Measurements from ENCODE around the gene DLG2. TPM values are rescaled to one million over a fixed set of nuclear protein-coding genes. Genes with fewer than 3 reads are reported as not detected.

DLG2 gene
- total RNA-seq, 4 donors from 2014 or later = 7.3 to 14.1 (median 11.1) TPM

GRCh38 chr11:83809274-83809673, 1817.9 kb downstream of the DLG2 start:
- Histone ChIP-seq H3K4me3 (no peak overlapping the region), H3K27ac (replicated peaks in 1 of 4) (no peak overlapping the region), H3K36me3 (no peaks in the 10 kb centered on the region), H3K27me3 (no peaks in the 10 kb centered on the region), H3K4me1 (no peaks in the 10 kb centered on the region), H3K9me3 (no peaks in the 10 kb centered on the region)
- no peak for DNase-seq (ENCODE audit: extremely low spot score)
- TF ChIP-seq CTCF (IDR thresholded peaks at IDR 0.05) = no peak
- TF ChIP-seq EP300 (IDR thresholded peaks at IDR 0.05) = no peak
- TF ChIP-seq POLR2AphosphoS5 (IDR thresholded peaks at IDR 0.05) = no peak
- no peak for TF ChIP-seq POLR2A (IDR thresholded peaks at IDR 0.05; ENCODE audit: low read depth)
- intact Hi-C loops (cut with DNase I) = no loop called here

- H3K4me3 ChIP-seq = no peak overlapping the region
- TF ChIP-seq POLR2AphosphoS5 (IDR thresholded peaks at IDR 0.05) (no peak), EP300 (IDR thresholded peaks at IDR 0.05) (no peak), CTCF (IDR thresholded peaks at IDR 0.05) (no peak)
- H3K9me3 ChIP-seq = no peaks in the 10 kb centered on the region
- no peak overlapping the region for H3K27ac ChIP-seq (replicated peaks in 1 of 4)
- H3K27me3 ChIP-seq = no peaks in the 10 kb centered on the region
- intact Hi-C loops (cut with DNase I) = no loop called here
- no peak for DNase-seq (ENCODE audit: extremely low spot score)
- 93% methylated on average over 1 of the region's 1 CpG for WGBS
- no peaks in the 10 kb centered on the region for H3K4me1 ChIP-seq
- no peaks in the 10 kb centered on the region for H3K36me3 ChIP-seq
Measured at GRCh38 chr11:83801799-83802198, 1825.3 kb downstream of the DLG2 start.

- Histone ChIP-seq H3K36me3 (no peaks in the 10 kb centered on the region), H3K27ac (replicated peaks in 1 of 4) (no peak overlapping the region), H3K4me3 (no peak overlapping the region), H3K27me3 (no peaks in the 10 kb centered on the region), H3K4me1 (no peaks in the 10 kb centered on the region), H3K9me3 (no peaks in the 10 kb centered on the region)
- intact Hi-C loops (cut with DNase I) = no loop called here
- no peak for DNase-seq (ENCODE audit: extremely low spot score)
- TF ChIP-seq EP300 (IDR thresholded peaks at IDR 0.05) (no peak), POLR2A (IDR thresholded peaks at IDR 0.05; ENCODE audit: low read depth) (no peak), POLR2AphosphoS5 (IDR thresholded peaks at IDR 0.05) (no peak), CTCF (IDR thresholded peaks at IDR 0.05) (no peak)
- 78% methylated on average over 2 of the region's 2 CpGs for WGBS
Measured at GRCh38 chr11:83793310-83793709, 1833.8 kb downstream of the DLG2 start.

GRCh38 chr11:83791557-83791956, 1835.6 kb downstream of the DLG2 start:
- TF ChIP-seq POLR2AphosphoS5 (IDR thresholded peaks at IDR 0.05) = no peak
- no peak for TF ChIP-seq CTCF (IDR thresholded peaks at IDR 0.05)
- no peak for TF ChIP-seq POLR2A (IDR thresholded peaks at IDR 0.05; ENCODE audit: low read depth)
- no peak for TF ChIP-seq EP300 (IDR thresholded peaks at IDR 0.05)
- Histone ChIP-seq H3K36me3 (no peaks in the 10 kb centered on the region), H3K27ac (replicated peaks in 1 of 4) (no peak overlapping the region), H3K9me3 (no peaks in the 10 kb centered on the region), H3K4me3 (no peak overlapping the region), H3K27me3 (no peaks in the 10 kb centered on the region), H3K4me1 (no peaks in the 10 kb centered on the region)
- DNase-seq (ENCODE audit: extremely low spot score) = no peak
- intact Hi-C loops (cut with DNase I) = no loop called here
- WGBS = 96% methylated on average over 17 of the region's 17 CpGs

GRCh38 chr11:83785942-83786341, 1841.2 kb downstream of the DLG2 start:
- Histone ChIP-seq H3K4me1 (no peaks in the 10 kb centered on the region), H3K27me3 (no peaks in the 10 kb centered on the region), H3K27ac (replicated peaks in 1 of 4) (no peak overlapping the region), H3K36me3 (no peaks in the 10 kb centered on the region), H3K9me3 (no peaks in the 10 kb centered on the region), H3K4me3 (no peak overlapping the region)
- TF ChIP-seq POLR2AphosphoS5 (IDR thresholded peaks at IDR 0.05) = no peak
- TF ChIP-seq EP300 (IDR thresholded peaks at IDR 0.05) = no peak
- TF ChIP-seq CTCF (IDR thresholded peaks at IDR 0.05) = no peak
- no peak for TF ChIP-seq POLR2A (IDR thresholded peaks at IDR 0.05; ENCODE audit: low read depth)
- intact Hi-C loops (cut with DNase I) = no loop called here
- DNase-seq (ENCODE audit: extremely low spot score) = no peak
- WGBS = 76% methylated on average over 2 of the region's 2 CpGs
